8988T (cell line): ENCODE measurements around the gene FN1.

Experiments
- DNase-seq: peaks from one replicate; pipeline ENCODE4 v3.0.0; 2011

Gene FN1

GRCh38 chr2:215441560-215442400 is 5.9 kb upstream of the FN1 start:
- DNase-seq, result no peak

DNA sequence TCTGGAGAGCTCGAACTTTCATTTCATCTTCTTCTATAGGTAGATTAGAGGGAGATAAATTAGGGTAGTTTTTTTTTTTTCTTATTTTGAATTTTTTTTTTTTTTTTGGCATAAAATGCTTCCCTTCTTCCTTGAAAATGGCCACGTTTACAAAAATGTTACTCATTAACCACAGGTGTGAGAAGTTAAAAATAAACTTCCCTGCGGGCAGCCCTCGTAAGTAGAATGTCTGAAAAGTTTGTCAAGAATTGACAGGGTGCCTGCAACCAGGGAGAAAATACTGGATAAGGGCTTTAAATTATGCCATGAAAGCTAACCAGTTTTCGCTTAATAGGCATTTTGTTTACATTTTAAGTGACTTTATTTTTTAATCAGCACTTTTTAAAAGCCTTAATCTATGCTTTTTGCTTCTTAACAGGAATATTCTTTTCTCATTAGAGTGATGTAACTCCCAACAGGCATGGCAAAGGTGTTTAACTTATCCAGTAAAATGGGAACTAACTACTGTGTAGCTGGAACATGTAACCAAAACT is 4.2 kb upstream of the FN1 start:
- no peak for DNase-seq

DNA sequence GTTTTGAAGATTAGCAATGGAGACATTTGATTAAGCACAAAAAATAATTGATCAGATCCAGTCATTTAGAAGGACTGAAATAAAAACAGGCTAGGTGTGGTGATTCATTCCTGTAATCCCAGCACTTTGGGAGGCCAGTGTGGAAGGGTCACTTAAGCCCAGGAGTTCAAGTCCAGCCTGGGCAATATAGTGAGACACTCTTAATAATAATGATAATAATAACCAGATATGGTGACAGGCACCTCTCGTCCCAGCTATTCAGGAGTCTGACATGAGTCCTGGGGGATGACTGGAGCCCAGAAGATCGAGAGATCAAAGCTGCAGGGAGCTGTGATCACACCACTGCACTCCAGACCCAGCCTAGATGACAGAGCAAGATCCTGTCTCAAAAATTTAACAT is 3.5 kb upstream of the FN1 start:
- DNase-seq, result no peak

DNA sequence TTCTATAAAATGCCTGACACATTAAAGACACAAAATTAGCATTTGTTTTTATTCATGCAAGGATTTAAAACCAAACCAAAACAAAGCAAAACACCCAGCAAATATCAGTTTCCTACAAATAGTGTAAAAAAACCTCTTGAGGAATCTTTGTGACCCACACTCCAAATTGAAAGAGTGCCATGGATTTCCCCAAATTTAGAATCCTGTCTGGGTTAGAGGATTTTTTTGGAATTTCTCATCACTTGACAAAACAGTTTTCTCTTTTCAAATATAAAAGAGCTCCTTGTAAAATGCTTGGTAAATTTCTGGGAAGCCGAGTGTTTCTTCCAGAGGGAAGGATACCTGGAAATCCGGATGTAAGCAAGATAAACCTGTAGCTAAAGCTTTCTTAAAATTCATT is 1.7 kb upstream of the FN1 start:
- no peak for DNase-seq

DNA sequence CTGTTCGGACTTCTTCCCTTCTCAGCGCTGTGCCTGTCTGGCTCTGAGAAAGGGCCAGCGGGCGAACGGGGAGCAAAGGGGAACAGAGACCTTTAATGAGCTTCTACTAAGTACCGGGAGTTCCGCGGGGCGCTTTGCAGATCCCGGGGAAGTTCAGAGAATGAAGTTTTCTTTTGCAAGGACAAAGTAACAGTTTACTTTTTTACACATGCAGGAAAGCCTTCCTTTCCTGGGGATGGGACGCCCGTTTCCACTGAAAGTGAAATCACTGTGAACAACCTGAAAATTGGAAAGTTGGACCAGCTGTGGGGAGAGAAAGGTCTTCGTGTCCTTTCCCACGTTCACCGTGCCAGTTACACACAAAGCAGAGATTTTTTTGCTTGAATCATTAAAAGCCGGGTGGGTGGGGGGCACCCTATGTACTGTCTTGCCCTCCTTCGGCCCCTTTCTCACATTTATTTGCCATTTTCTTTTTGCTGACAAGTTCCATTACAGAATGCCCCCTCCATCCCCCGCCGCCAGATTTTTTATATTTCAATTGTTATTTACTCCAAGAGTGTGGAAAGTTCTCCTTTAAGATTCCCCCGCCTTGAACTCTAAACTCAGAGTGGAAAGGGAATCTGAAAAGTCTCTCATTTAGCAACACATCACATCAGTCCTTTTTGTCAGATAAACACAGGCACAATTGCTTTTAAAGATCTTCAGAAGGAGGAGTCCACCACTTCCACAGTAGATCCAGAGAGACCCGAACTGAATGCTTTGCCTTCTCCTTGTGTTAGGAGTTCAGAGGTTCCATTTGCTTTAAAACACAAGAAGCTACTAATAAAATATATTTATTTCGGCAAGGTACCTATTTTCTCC is 1.1 kb upstream of the FN1 start:
- no peak for DNase-seq

GRCh38 chr2:215435280-215435869 is 493 bp downstream of the FN1 start:
- DNase-seq, result peak; percentile 30

DNA sequence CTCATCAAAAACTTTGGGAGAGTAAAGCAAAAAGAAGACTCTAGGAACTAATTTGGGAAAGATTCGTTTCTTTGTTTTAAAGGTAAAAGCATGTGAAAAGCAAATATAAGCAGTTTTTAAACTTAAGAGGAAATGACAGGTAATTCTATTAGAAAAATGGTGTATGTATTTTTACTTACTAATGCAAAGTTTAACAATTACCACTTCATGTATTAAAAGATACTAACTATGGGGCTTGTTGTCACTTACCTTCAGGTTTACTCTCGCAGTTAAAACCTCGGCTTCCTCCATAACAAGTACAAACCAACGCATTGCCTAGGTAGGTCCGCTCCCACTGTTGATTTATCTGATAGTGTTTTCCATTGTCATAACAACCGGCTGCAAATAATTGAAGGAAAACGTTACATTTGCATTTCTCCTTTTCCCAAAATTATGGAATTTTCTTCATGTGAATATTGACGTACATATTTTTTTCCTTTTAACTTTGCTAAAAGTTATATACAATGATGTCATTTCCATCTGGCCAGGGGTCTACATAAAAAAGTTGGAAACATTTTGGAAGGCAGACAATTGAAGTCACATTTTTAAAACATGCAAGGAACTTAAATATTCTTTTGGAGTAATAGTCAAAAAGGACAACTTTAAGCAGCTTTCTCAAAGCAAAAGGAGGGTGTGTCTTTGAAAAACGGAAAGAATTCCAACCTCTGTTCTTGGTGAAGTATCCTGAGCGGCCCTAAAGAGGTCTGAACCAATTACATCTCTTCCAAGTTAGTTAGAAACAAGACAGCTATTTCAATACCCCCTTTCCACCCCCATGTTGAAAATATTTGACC is 1.2 kb downstream of the FN1 start:
- DNase-seq, result no peak

DNA sequence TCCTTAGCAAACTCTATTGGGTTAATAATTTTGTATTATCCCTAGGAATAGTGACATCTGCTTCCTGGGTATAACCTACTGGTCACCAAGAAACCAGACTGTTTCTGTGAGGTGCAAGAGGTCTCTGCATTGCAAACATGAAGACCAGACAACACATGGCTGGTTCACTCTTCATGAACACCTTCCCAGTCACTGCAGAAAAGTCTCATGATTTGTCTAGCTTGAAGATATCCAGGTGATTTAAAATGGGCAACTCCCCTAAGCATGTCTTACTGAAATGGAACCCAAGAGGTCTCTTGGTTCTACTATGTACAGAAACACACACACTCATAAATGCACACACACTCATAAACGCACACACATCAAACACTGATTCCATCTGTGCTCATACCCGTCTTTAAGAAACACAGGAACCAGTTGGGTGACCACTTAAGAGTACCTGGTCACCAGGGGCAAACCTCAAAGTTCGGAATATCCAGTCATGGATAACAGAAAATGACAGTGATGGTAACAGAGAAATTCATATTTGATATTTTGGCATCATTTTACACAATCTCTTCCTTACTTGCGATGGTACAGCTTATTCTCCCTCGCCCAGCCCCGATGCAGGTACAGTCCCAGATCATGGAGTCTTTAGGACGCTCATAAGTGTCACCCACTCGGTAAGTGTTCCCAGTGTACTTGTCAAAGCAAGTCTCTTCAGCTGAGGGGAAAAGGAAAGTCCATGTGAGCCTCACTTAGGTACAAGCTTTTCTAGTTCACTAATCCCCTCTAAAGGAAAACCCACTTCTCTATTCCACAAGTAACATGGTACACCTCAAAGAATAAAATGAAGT is 2.9 kb downstream of the FN1 start:
- no peak for DNase-seq

DNA sequence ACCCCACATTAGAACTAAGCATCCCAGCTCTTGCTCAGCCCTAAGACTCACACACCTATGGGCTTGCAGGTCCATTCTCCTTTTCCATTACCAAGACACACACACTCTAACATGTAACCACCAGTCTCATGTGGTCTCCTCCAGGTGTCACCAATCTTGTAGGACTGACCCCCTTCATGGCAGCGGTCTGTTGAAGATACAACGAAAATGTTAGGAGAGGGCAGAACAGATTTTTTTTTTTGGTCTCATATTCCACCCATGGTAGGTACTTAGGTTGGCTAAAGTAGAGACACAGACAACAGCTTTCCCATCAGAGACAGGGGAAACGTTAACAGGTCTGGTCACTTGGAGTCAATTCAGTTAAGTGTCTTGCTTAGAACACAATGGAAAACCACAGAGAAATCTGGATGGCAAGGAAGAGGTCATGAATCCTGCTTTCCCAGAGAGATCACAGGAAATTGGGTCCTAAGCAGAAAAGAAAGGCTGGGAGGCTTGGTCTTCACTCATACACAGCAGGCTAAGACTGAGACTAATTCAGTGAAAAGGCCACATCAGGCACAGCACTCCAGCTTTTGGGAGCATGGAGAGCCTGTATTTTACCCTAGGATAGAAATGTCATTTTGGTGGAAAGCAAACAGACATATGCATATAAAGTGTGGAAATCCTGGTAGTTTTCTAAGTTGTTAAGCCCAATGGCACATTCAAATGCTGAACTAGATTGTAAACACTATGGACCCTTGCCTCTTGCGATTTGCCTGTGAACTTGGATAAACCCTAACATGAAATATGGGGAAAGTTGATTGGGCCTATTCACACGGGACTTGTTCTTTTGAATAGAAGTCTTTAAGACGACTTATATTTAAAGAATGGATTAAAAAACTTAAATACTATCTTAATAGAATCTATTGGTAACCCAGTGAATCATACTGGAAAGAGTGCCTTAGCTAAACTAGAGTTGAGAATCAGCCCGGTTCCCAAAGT is 3.8 kb downstream of the FN1 start:
- no peak for DNase-seq

GRCh38 chr2:215431290-215431689 is 4.6 kb downstream of the FN1 start:
- DNase-seq, result no peak

DNA sequence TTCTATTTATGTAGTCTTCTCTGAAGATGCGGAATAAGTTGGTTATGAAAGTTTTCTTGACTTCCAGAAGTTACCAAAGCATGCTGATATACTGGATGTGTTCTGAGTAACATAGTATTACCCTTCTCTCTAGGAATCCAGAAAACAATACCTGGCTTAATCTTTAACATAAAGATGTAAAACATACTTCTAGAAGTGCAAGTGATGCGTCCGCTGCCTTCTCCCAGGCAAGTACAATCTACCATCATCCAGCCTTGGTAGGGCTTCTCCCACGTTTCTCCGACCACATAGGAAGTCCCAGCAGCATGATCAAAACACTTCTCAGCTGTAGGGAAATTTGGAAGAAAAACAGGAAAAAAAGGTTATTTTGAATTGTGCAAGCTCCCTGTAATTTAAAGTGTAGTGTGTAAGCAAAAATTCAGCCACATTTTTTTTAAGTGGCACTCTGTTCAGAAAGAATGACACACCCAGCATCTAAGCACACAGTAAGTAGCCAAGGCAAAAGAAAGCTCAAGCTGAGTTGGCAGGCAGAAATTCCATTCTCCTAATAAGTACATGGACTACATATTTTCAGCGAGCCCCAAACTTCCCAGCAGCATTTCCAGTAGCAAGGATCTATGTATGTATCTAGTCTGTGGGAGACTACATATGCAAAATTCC is 5.2 kb downstream of the FN1 start:
- no peak for DNase-seq

GRCh38 chr2:215429424-215429823 is 6.4 kb downstream of the FN1 start:
- DNase-seq, result no peak

GRCh38 chr2:215428060-215428910 is 7.6 kb downstream of the FN1 start:
- DNase-seq, result no peak

DNA sequence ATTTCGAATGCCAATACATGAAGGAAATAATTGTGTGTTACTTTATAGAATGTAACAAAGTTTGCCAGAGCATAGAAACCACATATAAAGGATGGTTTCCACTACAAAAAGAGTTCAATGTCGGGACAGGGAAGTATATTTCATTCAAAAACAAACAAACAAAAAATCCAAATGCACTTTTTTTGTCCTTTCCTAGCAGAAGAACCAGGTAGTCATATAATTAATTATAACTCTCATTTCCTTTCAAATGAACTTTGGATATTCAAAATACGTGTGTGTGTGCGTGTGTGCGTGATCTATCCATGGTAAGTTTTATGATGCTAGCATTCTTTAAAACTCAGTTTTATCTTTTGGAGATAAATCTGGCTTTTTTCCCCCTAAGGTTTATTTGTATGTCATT is 8.3 kb downstream of the FN1 start:
- DNase-seq, result no peak

GRCh38 chr2:215425021-215425782 is 10.7 kb downstream of the FN1 start:
- no peak for DNase-seq

GRCh38 chr2:215423928-215424540 is 11.8 kb downstream of the FN1 start:
- no peak for DNase-seq

GRCh38 chr2:215423234-215423633 is 12.6 kb downstream of the FN1 start:
- no peak for DNase-seq

DNA sequence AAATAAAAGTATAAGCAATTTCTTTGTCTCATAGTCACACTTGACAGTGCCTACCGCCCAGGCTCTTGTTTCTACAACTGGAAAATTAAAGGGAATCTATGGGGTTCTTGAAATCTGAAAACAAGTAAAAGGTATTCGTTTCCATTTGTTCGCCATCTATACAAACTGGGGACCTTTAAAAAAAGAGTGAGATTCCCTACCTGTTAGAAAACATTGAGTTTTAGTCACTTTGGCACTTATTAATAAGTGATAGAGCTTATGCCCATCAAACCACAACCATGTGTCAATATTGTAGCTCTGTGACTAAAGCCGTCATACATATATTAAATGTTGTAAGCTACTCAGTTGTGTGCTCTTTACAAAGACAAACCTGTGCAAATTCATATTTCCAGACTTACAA is 13.2 kb downstream of the FN1 start:
- no peak for DNase-seq
